Adrenal gland (tissue), 12 donors: ENCODE results near the gene PTGS1. TPM values are rescaled to one million over a fixed set of nuclear protein-coding genes. Genes with fewer than 3 reads are reported as not detected.

Experiments
- DNase-seq, 7 donors: peaks; one replicate each; pipeline ENCODE4 v3.0.0-alpha.2; 2019 to 2020
- H3K27ac ChIP-seq, 5 donors: fragments of 200-600 bp; sonication (generic) in 4 of 5; 1 replicate in 3 of 5; 2 replicates in 2 of 5; pipeline versions ENCODE4 v1.5.1 to v1.8.0; 2016 to 2020; ENCODE audit warnings: mild to moderate bottlenecking in 1 of 5
- H3K27me3 ChIP-seq: fragments of 200-600 bp; 2 replicates; pipeline ENCODE4 v1.8.0; 2021
- H3K36me3 ChIP-seq, 2 donors: fragments of 200-600 bp; replicated peaks in 1 of 2; 1 replicate in 1 of 2; 2 replicates in 1 of 2; pipeline versions ENCODE4 v1.5.1 to v1.8.0; 2018 to 2022
- H3K4me1 ChIP-seq, 2 donors: fragments of 200-600 bp; replicated peaks in 1 of 2; 1 replicate in 1 of 2; 2 replicates in 1 of 2; pipeline versions ENCODE4 v1.5.1 to v1.8.0; 2018 to 2021
- H3K4me3 ChIP-seq, 4 donors: fragments of 200-600 bp; sonication (generic) in 3 of 4; one replicate each; pipeline ENCODE4 v1.5.1; 2016 to 2018
- H3K9me3 ChIP-seq, 3 donors: fragments of 200-600 bp; sonication (generic) in 1 of 3; replicated peaks in 1 of 3; 1 replicate in 2 of 3; 2 replicates in 1 of 3; pipeline versions ENCODE4 v1.5.1 to v1.8.0; 2016 to 2021
- CTCF ChIP-seq, 6 experiments: fragments of 450-650 bp in 4 of 6; fragments of 200-600 bp in 2 of 6; sonication (generic) in 1 of 6; IDR thresholded peaks; 1 replicate in 5 of 6; 2 replicates in 1 of 6; pipeline versions ENCODE4 v1.5.1 to v1.8.0; 2016 to 2021; ENCODE audit warnings: antibody characterized with exemption in 6 of 6, mild to moderate bottlenecking in 2 of 6, moderate library complexity in 1 of 6
- POLR2A ChIP-seq, 2 donors: fragments of 450-650 bp; IDR thresholded peaks; one replicate each; pipeline ENCODE4 v1.6.1; 2017; ENCODE audit warnings: antibody characterized with exemption in 2 of 2, mild to moderate bottlenecking in 2 of 2, moderate library complexity in 1 of 2
- WGBS, 4 donors: extraction: QIAGEN DNeasy Blood & Tissue Kit in 2 of 4; methylation state at CpG; one replicate each; pipeline versions ENCODE4 v1.1.5 to v1.1.7; 2013 to 2017; 5-methylcytosine and 5-hydroxymethylcytosine counted together
- intact Hi-C, 2 donors: fragments of 100-400 bp; cut with DNase I; formaldehyde crosslinking; loops; one replicate each; pipeline versions ENCODE4 v1.14.1 to v1.15.0; 2022 to 2023
- polyA plus RNA-seq, 3 donors: library from polyadenylated mRNA; stranded (reverse); fragments of 200-250 nt in 2 of 3; fragments of 350-450 nt in 1 of 3; fragmentation: Illumina TruSeq in 1 of 3; extraction: RNeasy Lipid Tissue Mini Kit (QIAGEN cat#74804) in 1 of 3; gene quantifications; one replicate each; pipeline ENCODE4 v1.2.3, GENCODE V29; 2013 to 2014
- total RNA-seq, 9 donors: library from RNA; depleted of rRNA in 4 of 9; stranded (reverse); fragments of >200 nt in 4 of 9; fragments of 120-200 nt in 1 of 9; fragmentation: NEBNext Ultra II Directional in 1 of 9; extraction: Animal tissue kit (Norgen Biotek cat#: 25700) in 1 of 9; gene quantifications; one replicate each; pipeline versions ENCODE4 v1.1.0 to v1.2.4, GENCODE V29; 2013 to 2023
- donor health status: healthy with polysubstance abuse.
- donor health status: Bipolar disorder and iron deficiency.
- donor health status: DM: yes; HTN: yes; CAD: no.
- donor health status: DM: no; HTN: no; CAD: no.
- donor health status: DM: no; HTN: no; CAD: no.
- donor health status: DM: yes; HTN: yes; CAD: no.

PTGS1 gene
- total and polyA plus RNA-seq, 12 donors: 0.78 to 6.6 (median 5.1) TPM

GRCh38 chr9:122332644-122333043 lies 38.2 kb upstream of the PTGS1 start:
- Histone ChIP-seq H3K27ac (no peak overlapping the region), H3K27me3 (no peaks in the 10 kb centered on the region), H3K9me3 (no peaks in the 10 kb centered on the region), H3K4me1 (no peaks in the 10 kb centered on the region), H3K4me3 (no peak overlapping the region), H3K36me3 (no peaks in the 10 kb centered on the region)
- TF ChIP-seq POLR2A (IDR thresholded peaks at IDR 0.05) (no peak), CTCF (IDR thresholded peaks at IDR 0.05) (no peak)
- 68 to 73% (median 72%) methylated on average over 7 of the region's 7 CpGs for WGBS, 4 donors
- intact Hi-C loops: no loop called here
- no peak for DNase-seq

GRCh38 chr9:122333169-122333808 lies 37.5 kb upstream of the PTGS1 start:
- intact Hi-C loops: no loop called here

GRCh38 chr9:122334916-122335315 lies 35.9 kb upstream of the PTGS1 start:
- no peak for DNase-seq
- intact Hi-C loops: no loop called here
- WGBS, 4 donors: 63 to 80% (median 76%) methylated on average over 4 of the region's 4 CpGs
- Histone ChIP-seq H3K9me3 (no peaks in the 10 kb centered on the region), H3K27me3 (no peaks in the 10 kb centered on the region), H3K27ac (no peak overlapping the region), H3K36me3 (no peaks in the 10 kb centered on the region), H3K4me3 (no peak overlapping the region), H3K4me1 (no peaks in the 10 kb centered on the region)
- TF ChIP-seq CTCF (IDR thresholded peaks at IDR 0.05) (no peak), POLR2A (IDR thresholded peaks at IDR 0.05) (no peak)

More at GRCh38 chr9:122333169-122333808, 37.5 kb upstream of the PTGS1 start:
- H3K36me3 ChIP-seq: no peaks in the 10 kb centered on the region
- no peak overlapping the region for H3K27ac ChIP-seq
- no peaks in the 10 kb centered on the region for H3K27me3 ChIP-seq
- H3K9me3 ChIP-seq: no peaks in the 10 kb centered on the region
- no peak overlapping the region for H3K4me3 ChIP-seq
- TF ChIP-seq CTCF (IDR thresholded peaks at IDR 0.05): no peak
- no peak for TF ChIP-seq POLR2A (IDR thresholded peaks at IDR 0.05)
- DNase-seq: no peak
- 67 to 77% (median 70%) methylated on average over 10 of the region's 10 CpGs for WGBS, 4 donors
- no peaks in the 10 kb centered on the region for H3K4me1 ChIP-seq

- H3K36me3 ChIP-seq: no peaks in the 10 kb centered on the region
- WGBS, 4 donors: 91 to 97% (median 95%) methylated on average over 5 of the region's 5 CpGs
- no peak overlapping the region for H3K27ac ChIP-seq
- H3K27me3 ChIP-seq: no peaks in the 10 kb centered on the region
- H3K4me1 ChIP-seq: no peaks in the 10 kb centered on the region
- no peaks in the 10 kb centered on the region for H3K9me3 ChIP-seq
- no peak for TF ChIP-seq POLR2A (IDR thresholded peaks at IDR 0.05)
- no peak for TF ChIP-seq CTCF (IDR thresholded peaks at IDR 0.05)
- H3K4me3 ChIP-seq: no peak overlapping the region
- intact Hi-C loops: no loop called here
- peak in 1 of 7 donors; percentile 31 for DNase-seq
These were observed 34.6 kb upstream of the PTGS1 start for GRCh38 chr9:122336189-122336588.
